HEK293T (cell line): ENCODE measurements around the gene EPB41L2.

Experiments used
- ARNT ChIP-seq: fragments of 450-650 bp; IDR thresholded peaks from 2 replicates; pipeline ENCODE4 v1.6.1; 2017; ENCODE audit warnings: mild to moderate bottlenecking
- ELF4 ChIP-seq: fragments of 450-650 bp; IDR thresholded peaks from 2 replicates; pipeline ENCODE4 v1.6.1; 2017; ENCODE audit warnings: antibody characterized with exemption
- FOXA1 ChIP-seq: fragments of 450-650 bp; IDR thresholded peaks from 2 replicates; pipeline ENCODE4 v1.6.1; 2016; ENCODE audit warnings: mild to moderate bottlenecking
- FOXM1 ChIP-seq: fragments of 450-650 bp; IDR thresholded peaks from 2 replicates; pipeline ENCODE4 v1.6.1; 2017; ENCODE audit warnings: mild to moderate bottlenecking, borderline replicate concordance
- L3MBTL2 ChIP-seq: fragments of 450-650 bp; conservative IDR thresholded peaks from 2 replicates; pipeline ENCODE4 v1.6.1; 2016; ENCODE audit warnings: mild to moderate bottlenecking
- SP1 ChIP-seq: fragments of 450-650 bp; IDR thresholded peaks from 2 replicates; pipeline ENCODE4 v1.6.1; 2017
- SUZ12 ChIP-seq: fragments of 450-650 bp; IDR thresholded peaks from 2 replicates; pipeline ENCODE4 v1.6.1; 2016; ENCODE audit warnings: mild to moderate bottlenecking
- TARDBP ChIP-seq: fragments of 450-650 bp; IDR thresholded peaks from 2 replicates; pipeline ENCODE4 v1.6.1; 2016
- ZNF384 ChIP-seq: fragments of 450-650 bp; IDR thresholded peaks from 2 replicates; pipeline ENCODE4 v1.6.1; 2016

- TF ChIP-seq FOXA1 (no peak), SUZ12 (no peak), ARNT (no peak), ELF4 (no peak), L3MBTL2 (no peak), FOXM1 (no peak), SP1 (no peak), TARDBP (no peak), ZNF384 (no peak)
Measured at GRCh38 chr6:130955755-130956154, 107.3 kb downstream of the EPB41L2 start.
